Ascending aorta (tissue), 2 donors: ENCODE results near the gene RPL39. TPM values are rescaled to one million over a fixed set of nuclear protein-coding genes. Genes with fewer than 3 reads are reported as not detected.

Source experiments
- DNase-seq, 2 donors: peaks; one replicate each; pipeline ENCODE4 v3.0.0-alpha.2; 2019; ENCODE audit warnings: low spot score in 2 of 2
- H3K27ac ChIP-seq, 2 donors: fragments of 200-600 bp; sonication (generic); one replicate each; pipeline ENCODE4 v1.5.1; 2016 to 2017; ENCODE audit warnings: mild to moderate bottlenecking in 1 of 2
- H3K27me3 ChIP-seq: fragments of 200-600 bp; sonication (generic); one replicate; pipeline ENCODE4 v1.5.1; 2017
- H3K36me3 ChIP-seq, 2 donors: fragments of 200-600 bp; sonication (generic); one replicate each; pipeline ENCODE4 v1.5.1; 2016
- H3K4me1 ChIP-seq, 2 donors: fragments of 200-600 bp; sonication (generic); one replicate each; pipeline ENCODE4 v1.5.1; 2016 to 2017; ENCODE audit warnings: mild to moderate bottlenecking in 1 of 2
- H3K4me3 ChIP-seq, 2 donors: fragments of 200-600 bp; sonication (generic); one replicate each; pipeline ENCODE4 v1.5.1; 2016 to 2017; ENCODE audit warnings: mild to moderate bottlenecking in 1 of 2
- H3K9me3 ChIP-seq, 2 donors: fragments of 200-600 bp; sonication (generic); one replicate each; pipeline ENCODE4 v1.5.1; 2016
- CTCF ChIP-seq, 3 experiments: fragments of 200-600 bp in 2 of 3; fragments of 450-650 bp in 1 of 3; sonication (generic) in 2 of 3; IDR thresholded peaks; one replicate each; pipeline ENCODE4 v1.5.1; 2016 to 2019; ENCODE audit warnings: antibody characterized with exemption in 3 of 3, mild to moderate bottlenecking in 1 of 3, moderate library complexity in 1 of 3
- intact Hi-C: fragments of 100-400 bp; cut with DNase I; formaldehyde crosslinking; loops from one replicate; pipeline ENCODE4 v1.15.1; 2023
- total RNA-seq: library from RNA; depleted of rRNA; stranded (reverse); fragments of >200 nt; gene quantifications from one replicate; pipeline ENCODE4 v1.1.0, GENCODE V29; 2016

Gene RPL39
- total RNA-seq, 1 donor from 2014 or later, result 2,929 TPM

- Histone ChIP-seq H3K9me3 (no peaks in the 10 kb centered on the region), H3K4me1 (no peaks in the 10 kb centered on the region), H3K36me3 (no peaks in the 10 kb centered on the region), H3K27me3 (no peaks in the 10 kb centered on the region), H3K4me3 (no peak overlapping the region), H3K27ac (no peak overlapping the region)
- TF ChIP-seq CTCF (IDR thresholded peaks at IDR 0.05), result no peak
- intact Hi-C loops, result no loop called here
- DNase-seq, result no peak
These were observed 27.5 kb downstream of the RPL39 start for GRCh38 chrX:119763836-119764387.

GRCh38 chrX:119763181-119763580 lies 28.2 kb downstream of the RPL39 start:
- H3K4me1 ChIP-seq, result no peaks in the 10 kb centered on the region
- no peak overlapping the region for H3K4me3 ChIP-seq
- no peak overlapping the region for H3K27ac ChIP-seq
- no peak for DNase-seq
- no peaks in the 10 kb centered on the region for H3K36me3 ChIP-seq
- no peaks in the 10 kb centered on the region for H3K9me3 ChIP-seq
- TF ChIP-seq CTCF (IDR thresholded peaks at IDR 0.05), result no peak
- no peaks in the 10 kb centered on the region for H3K27me3 ChIP-seq
- intact Hi-C loops, result no loop called here

- Histone ChIP-seq H3K4me3 (no peak overlapping the region), H3K9me3 (no peaks in the 10 kb centered on the region), H3K27ac (no peak overlapping the region), H3K36me3 (no peaks in the 10 kb centered on the region), H3K4me1 (no peaks in the 10 kb centered on the region), H3K27me3 (no peaks in the 10 kb centered on the region)
- DNase-seq, result no peak
- intact Hi-C loops, result no loop called here
- TF ChIP-seq CTCF (IDR thresholded peaks at IDR 0.05), result no peak
These were observed 28.7 kb downstream of the RPL39 start for GRCh38 chrX:119762718-119763117.

- no peak for TF ChIP-seq CTCF (IDR thresholded peaks at IDR 0.05)
- no peak overlapping the region for H3K4me3 ChIP-seq
- no peak for DNase-seq
These were observed 31.2 kb downstream of the RPL39 start for GRCh38 chrX:119760026-119760877.

GRCh38 chrX:119759248-119759766 lies 32.1 kb downstream of the RPL39 start:
- Histone ChIP-seq H3K4me3 (peak overlapping the region; percentile 45 to 62), H3K4me1 (no peaks in the 10 kb centered on the region), H3K27me3 (no peaks in the 10 kb centered on the region), H3K9me3 (no peaks in the 10 kb centered on the region), H3K36me3 (no peaks in the 10 kb centered on the region), H3K27ac (no peak overlapping the region)
- DNase-seq, result no peak
- no peak for TF ChIP-seq CTCF (IDR thresholded peaks at IDR 0.05)
- intact Hi-C loops, result no loop called here

More at GRCh38 chrX:119760026-119760877, 31.2 kb downstream of the RPL39 start:
- Histone ChIP-seq H3K4me1 (no peaks in the 10 kb centered on the region), H3K9me3 (no peaks in the 10 kb centered on the region), H3K27ac (no peak overlapping the region), H3K36me3 (no peaks in the 10 kb centered on the region), H3K27me3 (no peaks in the 10 kb centered on the region)
- intact Hi-C loops, result no loop called here
